ENCODE data around the gene PDGFA.

DNA sequence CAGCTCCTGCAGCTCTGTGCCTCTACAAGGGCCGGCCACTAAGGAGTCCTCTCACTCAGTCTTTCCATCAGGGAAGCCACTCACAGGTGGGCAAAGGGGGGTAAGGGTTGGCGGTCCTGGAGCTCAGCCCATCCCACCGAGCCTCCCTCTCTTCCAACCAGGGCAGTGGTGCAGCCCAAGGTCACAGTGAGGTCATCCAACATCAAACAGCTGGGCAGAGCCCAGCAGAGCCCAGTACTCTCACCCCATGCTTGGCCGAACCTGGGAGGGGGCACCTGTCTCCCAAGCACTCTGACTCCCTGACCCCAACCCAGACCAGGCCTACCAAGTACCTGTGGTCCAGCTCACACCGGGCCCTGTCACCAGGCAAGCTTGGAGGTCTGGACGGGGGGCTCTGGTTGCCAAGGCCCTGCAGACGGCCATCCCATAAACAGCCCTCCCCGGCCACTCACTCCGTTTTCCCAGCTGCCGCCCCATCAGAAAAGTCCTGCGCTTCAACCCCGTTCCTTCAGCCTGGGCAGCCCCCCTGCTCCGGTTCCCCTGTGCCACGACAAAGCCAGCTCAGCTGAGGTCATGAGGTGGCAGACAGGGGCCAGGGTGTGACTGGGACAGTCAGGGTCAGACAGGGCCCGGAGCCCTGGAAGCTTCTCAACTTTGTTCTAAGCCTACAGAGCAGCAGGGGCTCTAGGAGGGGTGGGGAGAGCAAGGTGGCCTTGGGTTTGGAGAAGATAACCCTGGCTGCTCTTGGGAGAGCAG, 27.5 kb downstream of the PDGFA start:
- no peak for TF ChIP-seq CTCF (IDR thresholded peaks at IDR 0.05)
- TF ChIP-seq POLR2A (IDR thresholded peaks at IDR 0.05): no peak

Measured in esophagus squamous epithelium (tissue), 4 donors.